Measurements from ENCODE around the gene MAML3. TPM values are rescaled to one million over a fixed set of nuclear protein-coding genes. Genes with fewer than 3 reads are reported as not detected.

Gene MAML3
- total RNA-seq, 4 donors from 2014 or later, result 21.2 to 28.4 (median 22.1) TPM

- intact Hi-C loops (cut with DNase I; ENCODE audit: low total_unique reads), result no loop called here
- H3K4me3 ChIP-seq (ENCODE audit: low read depth, poor library complexity, severe bottlenecking), result no peak overlapping the region
- DNase-seq (ENCODE audit: low spot score in 2 of 2), result no peak
- TF ChIP-seq CTCF (IDR thresholded peaks at IDR 0.05) (no peak), POLR2A (IDR thresholded peaks at IDR 0.05) (no peak)
- WGBS, 2 donors, result 90 to 92% methylated on average over 3 of the region's 3 CpGs
Observed at GRCh38 chr4:139884438-139884837, 269.5 kb downstream of the MAML3 start.

GRCh38 chr4:139880841-139881240 lies 273.1 kb downstream of the MAML3 start:
- intact Hi-C loops (cut with DNase I; ENCODE audit: low total_unique reads), result no loop called here
- H3K4me3 ChIP-seq (ENCODE audit: low read depth, poor library complexity, severe bottlenecking), result no peak overlapping the region
- TF ChIP-seq CTCF (IDR thresholded peaks at IDR 0.05), result no peak
- TF ChIP-seq POLR2A (IDR thresholded peaks at IDR 0.05), result no peak
- no peak for DNase-seq (ENCODE audit: low spot score in 2 of 2)
- WGBS, 2 donors, result 65 to 68% methylated on average over 5 of the region's 5 CpGs

DNA sequence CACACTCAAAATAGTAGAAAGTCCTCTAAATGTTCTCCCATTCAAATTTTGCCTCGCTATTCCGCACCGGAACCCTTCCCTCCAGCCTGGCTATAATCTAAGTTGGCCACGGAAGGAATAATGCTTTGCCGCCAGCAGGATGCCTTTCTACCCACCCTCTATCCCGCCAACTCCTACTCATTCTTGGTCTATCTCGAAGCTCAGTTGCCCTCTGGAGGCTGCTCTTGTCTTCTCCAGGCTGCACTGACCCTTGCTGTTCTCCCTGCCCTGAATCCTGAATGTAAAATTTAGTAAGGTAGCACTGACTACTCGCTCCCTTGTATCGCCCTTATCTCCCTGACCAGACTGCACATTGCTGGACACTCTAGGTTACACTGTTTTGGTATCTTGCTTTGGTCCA lies 275.9 kb downstream of the MAML3 start:
- no peak overlapping the region for H3K4me3 ChIP-seq (ENCODE audit: low read depth, poor library complexity, severe bottlenecking)
- no peak for DNase-seq (ENCODE audit: low spot score in 2 of 2)
- WGBS, 2 donors, result 92 to 98% methylated on average over 9 of the region's 9 CpGs
- TF ChIP-seq POLR2A (IDR thresholded peaks at IDR 0.05) (no peak), CTCF (IDR thresholded peaks at IDR 0.05) (no peak)
- intact Hi-C loops (cut with DNase I; ENCODE audit: low total_unique reads), result no loop called here

DNA sequence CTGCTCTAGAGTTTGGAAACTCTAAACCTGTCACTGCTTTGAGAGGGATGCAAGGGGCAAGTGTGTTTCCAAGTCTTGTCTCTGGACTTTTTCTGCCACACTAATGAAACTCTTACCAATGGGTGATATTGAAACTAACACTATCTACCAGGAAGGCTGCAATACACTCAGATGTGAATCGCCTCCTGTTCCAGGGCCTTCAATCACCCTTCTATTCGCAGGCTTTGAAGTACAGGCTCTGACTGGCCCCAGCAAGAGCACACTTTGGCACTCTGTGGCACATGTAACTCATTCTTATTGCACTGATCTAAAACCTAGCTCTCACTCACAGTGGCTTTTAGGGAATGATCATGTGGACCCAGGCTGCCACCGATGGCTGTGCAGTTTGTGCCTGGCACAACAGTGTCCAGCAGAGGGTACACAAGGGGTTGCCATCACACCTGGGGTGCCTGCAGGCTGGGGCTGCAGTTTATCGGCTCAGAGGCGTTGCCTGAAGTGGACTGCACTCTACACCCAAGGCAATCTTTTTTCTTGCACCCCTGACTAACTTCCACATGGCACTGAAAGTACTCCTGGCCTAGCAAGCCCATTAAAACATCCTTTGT lies 277.5 kb downstream of the MAML3 start:
- intact Hi-C loops (cut with DNase I; ENCODE audit: low total_unique reads), result no loop called here
- WGBS, 2 donors, result 57 to 71% methylated on average over 5 of the region's 5 CpGs
- no peak for DNase-seq (ENCODE audit: low spot score in 2 of 2)
- H3K4me3 ChIP-seq (ENCODE audit: low read depth, poor library complexity, severe bottlenecking), result no peak overlapping the region
- no peak for TF ChIP-seq CTCF (IDR thresholded peaks at IDR 0.05)

- no peak overlapping the region for H3K4me3 ChIP-seq (ENCODE audit: low read depth, poor library complexity, severe bottlenecking)
- no peak for DNase-seq (ENCODE audit: low spot score in 2 of 2)
- WGBS, 2 donors, result 52 to 64% methylated on average over 6 of the region's 6 CpGs
- intact Hi-C loops (cut with DNase I; ENCODE audit: low total_unique reads), result no loop called here
- TF ChIP-seq POLR2A (IDR thresholded peaks at IDR 0.05) (no peak), CTCF (IDR thresholded peaks at IDR 0.05) (no peak)
Observed at GRCh38 chr4:139875411-139875825, 278.6 kb downstream of the MAML3 start.

All from lower leg skin (tissue), 4 donors.